ENCODE data around the gene RBBP5.

Gene RBBP5

DNA sequence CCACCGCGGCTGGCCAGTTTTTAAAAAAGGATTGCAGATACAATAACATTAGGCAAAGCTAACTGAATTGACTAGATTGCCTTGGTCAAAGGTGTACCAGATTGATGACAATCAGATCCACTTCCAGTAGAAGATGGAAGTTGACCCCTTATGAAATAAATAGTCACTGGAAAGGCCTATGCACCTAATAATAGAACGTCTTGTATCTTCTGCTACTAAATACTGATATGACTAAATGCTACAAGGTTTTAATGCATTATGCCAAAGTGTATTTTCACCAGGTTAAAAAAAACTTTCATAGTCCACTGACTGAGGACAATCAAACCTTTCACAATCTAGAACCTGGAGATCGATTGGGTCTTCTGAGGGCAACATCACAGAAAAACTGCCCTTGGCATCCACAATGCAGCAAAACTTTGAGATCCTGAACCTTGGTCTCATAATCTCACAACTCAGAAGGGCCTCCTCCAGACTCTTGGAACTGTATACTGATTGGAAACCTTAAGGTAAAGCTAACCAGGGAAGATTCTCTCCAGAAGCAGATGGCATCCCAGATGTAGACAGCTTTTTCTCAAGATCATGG, 7.8 kb upstream of the RBBP5 start:
- Histone ChIP-seq H3K4me3 (ENCODE audit: insufficient read depth in 1 of 2, low read depth in 1 of 2, low read length in 2 of 2) (no peak overlapping the region), H3K27me3 (ENCODE audit: control insufficient read depth in 1 of 2, insufficient read depth in 1 of 2, low read length in 2 of 2) (no peaks in the 10 kb centered on the region), H3K27ac (ENCODE audit: low read length, poor library complexity, severe bottlenecking) (no peak overlapping the region), H4K8ac (ENCODE audit: low read length) (no peak overlapping the region), H3K18ac (ENCODE audit: low read depth in 1 of 2, low read length in 2 of 2) (no peak overlapping the region), H2BK12ac (ENCODE audit: low read length in 2 of 2) (no peak overlapping the region), H3K79me1 (replicated peaks; ENCODE audit: low read length, poor library complexity, severe bottlenecking) (no peaks in the 10 kb centered on the region), H3K14ac (ENCODE audit: low read length in 2 of 2) (no peak overlapping the region), H4K91ac (ENCODE audit: low read length) (no peak overlapping the region), H3K4ac (ENCODE audit: low read depth in 1 of 2, low read length in 2 of 2) (no peak overlapping the region), H2BK5ac (ENCODE audit: low read depth, low read length, poor library complexity, severe bottlenecking) (no peak overlapping the region), H3K36me3 (ENCODE audit: control insufficient read depth in 1 of 2, insufficient read depth in 2 of 2, low read depth in 1 of 2, low read length in 2 of 2) (no peaks in the 10 kb centered on the region), H2BK15ac (ENCODE audit: low read depth, poor library complexity, severe bottlenecking) (no peak overlapping the region), H3K23ac (ENCODE audit: low read length in 2 of 2) (no peak overlapping the region), H2AK5ac (ENCODE audit: low read length, severe bottlenecking) (no peak overlapping the region), H2BK120ac (ENCODE audit: low read depth, low read length) (no peak overlapping the region), H3K4me1 (ENCODE audit: control insufficient read depth, insufficient read depth, low read depth, low read length) (no peaks in the 10 kb centered on the region), H3K9me3 (ENCODE audit: control insufficient read depth, low read length) (no peaks in the 10 kb centered on the region), H3K9ac (ENCODE audit: low read length) (no peak overlapping the region), H3K4me2 (ENCODE audit: low read length, poor library complexity, severe bottlenecking) (no peak overlapping the region), H2AFZ (ENCODE audit: low read depth, low read length) (no peak overlapping the region)
- 82% methylated on average over 3 of the region's 4 CpGs for whole genome bisulfite sequencing
- no peak for DNase-seq

- Histone ChIP-seq H4K8ac (ENCODE audit: low read length) (no peak overlapping the region), H3K79me1 (replicated peaks; ENCODE audit: low read length, poor library complexity, severe bottlenecking) (no peaks in the 10 kb centered on the region), H3K14ac (ENCODE audit: low read length in 2 of 2) (no peak overlapping the region), H4K91ac (ENCODE audit: low read length) (no peak overlapping the region), H2BK15ac (ENCODE audit: low read depth, poor library complexity, severe bottlenecking) (no peak overlapping the region), H2AK5ac (ENCODE audit: low read length, severe bottlenecking) (no peak overlapping the region), H2BK12ac (ENCODE audit: low read length in 2 of 2) (no peak overlapping the region), H2BK5ac (ENCODE audit: low read depth, low read length, poor library complexity, severe bottlenecking) (no peak overlapping the region), H3K9ac (ENCODE audit: low read length) (no peak overlapping the region), H3K18ac (ENCODE audit: low read depth in 1 of 2, low read length in 2 of 2) (no peak overlapping the region), H3K36me3 (ENCODE audit: control insufficient read depth in 1 of 2, insufficient read depth in 2 of 2, low read depth in 1 of 2, low read length in 2 of 2) (no peaks in the 10 kb centered on the region), H2AFZ (ENCODE audit: low read depth, low read length) (no peak overlapping the region), H3K23ac (ENCODE audit: low read length in 2 of 2) (no peak overlapping the region), H3K4me3 (ENCODE audit: insufficient read depth in 1 of 2, low read depth in 1 of 2, low read length in 2 of 2) (no peak overlapping the region), H3K4me1 (ENCODE audit: control insufficient read depth, insufficient read depth, low read depth, low read length) (no peaks in the 10 kb centered on the region), H3K4ac (ENCODE audit: low read depth in 1 of 2, low read length in 2 of 2) (no peak overlapping the region), H3K9me3 (ENCODE audit: control insufficient read depth, low read length) (no peaks in the 10 kb centered on the region), H3K4me2 (ENCODE audit: low read length, poor library complexity, severe bottlenecking) (no peak overlapping the region), H3K27ac (ENCODE audit: low read length, poor library complexity, severe bottlenecking) (no peak overlapping the region), H3K27me3 (ENCODE audit: control insufficient read depth in 1 of 2, insufficient read depth in 1 of 2, low read length in 2 of 2) (no peaks in the 10 kb centered on the region), H2BK120ac (ENCODE audit: low read depth, low read length) (no peak overlapping the region)
- 100% methylated on average over 1 of the region's 2 CpGs for WGBS
- no peak for DNase-seq
These were observed 6.3 kb upstream of the RBBP5 start for GRCh38 chr1:205128050-205128449.

DNA sequence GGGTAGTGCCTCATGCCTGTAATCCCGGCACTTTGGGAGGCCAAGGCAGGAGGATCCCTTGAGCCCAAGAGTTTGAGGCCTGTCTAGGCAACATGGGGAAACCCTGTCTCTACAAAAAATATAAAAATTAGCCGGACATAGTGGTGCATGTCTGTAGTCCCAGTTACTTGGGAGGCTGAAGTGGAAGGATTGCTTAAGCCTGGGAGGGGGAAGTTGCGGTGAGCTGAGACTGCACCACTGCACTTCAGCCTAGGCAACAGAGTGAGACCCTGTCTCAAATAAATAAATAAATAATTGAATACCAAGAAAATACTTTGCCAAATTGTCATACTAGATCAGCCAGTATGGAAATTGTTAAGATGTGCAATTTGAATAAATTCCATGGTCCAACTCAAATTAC, 5.9 kb upstream of the RBBP5 start:
- H3K18ac ChIP-seq (ENCODE audit: low read depth in 1 of 2, low read length in 2 of 2) = no peak overlapping the region
- 96% methylated on average over 2 of the region's 3 CpGs for WGBS
- no peak overlapping the region for H3K23ac ChIP-seq (ENCODE audit: low read length in 2 of 2)
- H2BK15ac ChIP-seq (ENCODE audit: low read depth, poor library complexity, severe bottlenecking) = no peak overlapping the region
- no peak overlapping the region for H2BK5ac ChIP-seq (ENCODE audit: low read depth, low read length, poor library complexity, severe bottlenecking)
- no peak overlapping the region for H2AK5ac ChIP-seq (ENCODE audit: low read length, severe bottlenecking)
- no peaks in the 10 kb centered on the region for H3K9me3 ChIP-seq (ENCODE audit: control insufficient read depth, low read length)
- no peaks in the 10 kb centered on the region for H3K79me1 ChIP-seq (replicated peaks; ENCODE audit: low read length, poor library complexity, severe bottlenecking)
- no peaks in the 10 kb centered on the region for H3K36me3 ChIP-seq (ENCODE audit: control insufficient read depth in 1 of 2, insufficient read depth in 2 of 2, low read depth in 1 of 2, low read length in 2 of 2)
- no peak overlapping the region for H2BK12ac ChIP-seq (ENCODE audit: low read length in 2 of 2)
- H3K4me1 ChIP-seq (ENCODE audit: control insufficient read depth, insufficient read depth, low read depth, low read length) = no peaks in the 10 kb centered on the region
- no peak for DNase-seq
- no peak overlapping the region for H2AFZ ChIP-seq (ENCODE audit: low read depth, low read length)
- H2BK120ac ChIP-seq (ENCODE audit: low read depth, low read length) = no peak overlapping the region
- no peak overlapping the region for H3K27ac ChIP-seq (ENCODE audit: low read length, poor library complexity, severe bottlenecking)
- H3K4me3 ChIP-seq (ENCODE audit: insufficient read depth in 1 of 2, low read depth in 1 of 2, low read length in 2 of 2) = no peak overlapping the region
- no peak overlapping the region for H4K8ac ChIP-seq (ENCODE audit: low read length)
- no peak overlapping the region for H3K4ac ChIP-seq (ENCODE audit: low read depth in 1 of 2, low read length in 2 of 2)
- no peak overlapping the region for H4K91ac ChIP-seq (ENCODE audit: low read length)
- no peak overlapping the region for H3K4me2 ChIP-seq (ENCODE audit: low read length, poor library complexity, severe bottlenecking)
- no peak overlapping the region for H3K9ac ChIP-seq (ENCODE audit: low read length)
- no peaks in the 10 kb centered on the region for H3K27me3 ChIP-seq (ENCODE audit: control insufficient read depth in 1 of 2, insufficient read depth in 1 of 2, low read length in 2 of 2)
- no peak overlapping the region for H3K14ac ChIP-seq (ENCODE audit: low read length in 2 of 2)

GRCh38 chr1:205124726-205125125, 2.9 kb upstream of the RBBP5 start:
- H3K9ac ChIP-seq (ENCODE audit: low read length) = no peak overlapping the region
- H2BK12ac ChIP-seq (ENCODE audit: low read length in 2 of 2) = no peak overlapping the region
- no peak overlapping the region for H2BK15ac ChIP-seq (ENCODE audit: low read depth, poor library complexity, severe bottlenecking)
- peaks cover 3% of the 10 kb centered on the region for H3K4me1 ChIP-seq (ENCODE audit: control insufficient read depth, insufficient read depth, low read depth, low read length)
- H3K27ac ChIP-seq (ENCODE audit: low read length, poor library complexity, severe bottlenecking) = no peak overlapping the region
- H3K36me3 ChIP-seq (ENCODE audit: control insufficient read depth in 1 of 2, insufficient read depth in 2 of 2, low read depth in 1 of 2, low read length in 2 of 2) = no peaks in the 10 kb centered on the region
- H3K4me2 ChIP-seq (ENCODE audit: low read length, poor library complexity, severe bottlenecking) = no peak overlapping the region
- H2AK5ac ChIP-seq (ENCODE audit: low read length, severe bottlenecking) = no peak overlapping the region
- WGBS = 89% methylated on average over 3 of the region's 7 CpGs
- DNase-seq = no peak
- no peak overlapping the region for H3K14ac ChIP-seq (ENCODE audit: low read length in 2 of 2)
- no peak overlapping the region for H3K4me3 ChIP-seq (ENCODE audit: insufficient read depth in 1 of 2, low read depth in 1 of 2, low read length in 2 of 2)
- H2BK5ac ChIP-seq (ENCODE audit: low read depth, low read length, poor library complexity, severe bottlenecking) = no peak overlapping the region
- no peaks in the 10 kb centered on the region for H3K9me3 ChIP-seq (ENCODE audit: control insufficient read depth, low read length)
- H2AFZ ChIP-seq (ENCODE audit: low read depth, low read length) = no peak overlapping the region
- no peak overlapping the region for H3K4ac ChIP-seq (ENCODE audit: low read depth in 1 of 2, low read length in 2 of 2)
- H3K23ac ChIP-seq (ENCODE audit: low read length in 2 of 2) = no peak overlapping the region
- H4K8ac ChIP-seq (ENCODE audit: low read length) = no peak overlapping the region
- no peaks in the 10 kb centered on the region for H3K27me3 ChIP-seq (ENCODE audit: control insufficient read depth in 1 of 2, insufficient read depth in 1 of 2, low read length in 2 of 2)
- no peak overlapping the region for H4K91ac ChIP-seq (ENCODE audit: low read length)
- H3K18ac ChIP-seq (ENCODE audit: low read depth in 1 of 2, low read length in 2 of 2) = no peak overlapping the region
- no peak overlapping the region for H2BK120ac ChIP-seq (ENCODE audit: low read depth, low read length)
- H3K79me1 ChIP-seq (replicated peaks; ENCODE audit: low read length, poor library complexity, severe bottlenecking) = no peaks in the 10 kb centered on the region
